ENCODE data around the gene PTPN14.

GRCh38 chr1:214372092-214372491 lies 179.3 kb downstream of the PTPN14 start:
- TF ChIP-seq, protein P1, sequence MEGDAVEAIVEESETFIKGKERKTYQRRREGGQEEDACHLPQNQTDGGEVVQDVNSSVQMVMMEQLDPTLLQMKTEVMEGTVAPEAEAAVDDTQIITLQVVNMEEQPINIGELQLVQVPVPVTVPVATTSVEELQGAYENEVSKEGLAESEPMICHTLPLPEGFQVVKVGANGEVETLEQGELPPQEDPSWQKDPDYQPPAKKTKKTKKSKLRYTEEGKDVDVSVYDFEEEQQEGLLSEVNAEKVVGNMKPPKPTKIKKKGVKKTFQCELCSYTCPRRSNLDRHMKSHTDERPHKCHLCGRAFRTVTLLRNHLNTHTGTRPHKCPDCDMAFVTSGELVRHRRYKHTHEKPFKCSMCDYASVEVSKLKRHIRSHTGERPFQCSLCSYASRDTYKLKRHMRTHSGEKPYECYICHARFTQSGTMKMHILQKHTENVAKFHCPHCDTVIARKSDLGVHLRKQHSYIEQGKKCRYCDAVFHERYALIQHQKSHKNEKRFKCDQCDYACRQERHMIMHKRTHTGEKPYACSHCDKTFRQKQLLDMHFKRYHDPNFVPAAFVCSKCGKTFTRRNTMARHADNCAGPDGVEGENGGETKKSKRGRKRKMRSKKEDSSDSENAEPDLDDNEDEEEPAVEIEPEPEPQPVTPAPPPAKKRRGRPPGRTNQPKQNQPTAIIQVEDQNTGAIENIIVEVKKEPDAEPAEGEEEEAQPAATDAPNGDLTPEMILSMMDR (conservative IDR thresholded peaks at IDR 0.05) = no peak
- TF ChIP-seq ZFX (IDR thresholded peaks at IDR 0.05) = no peak

Data from C4-2B (cell line).